Transverse colon (tissue), 4 donors: ENCODE measurements around the gene STK10. TPM values are rescaled to one million over a fixed set of nuclear protein-coding genes. Genes with fewer than 3 reads are reported as not detected.

Source experiments
- DNase-seq: peaks from one replicate; pipeline ENCODE4 v3.0.0-alpha.2; 2019
- H3K27ac ChIP-seq, 4 donors: fragments of 200-600 bp; sonication (generic); 2 replicates each; pipeline ENCODE4 v1.5.1; 2016 to 2018; ENCODE audit warnings: inconsistent platforms in 4 of 4
- H3K27me3 ChIP-seq: fragments of 200-600 bp; sonication (generic); 2 replicates; pipeline ENCODE4 v1.5.1; 2017; ENCODE audit warnings: inconsistent platforms
- H3K36me3 ChIP-seq, 4 donors: fragments of 200-600 bp; sonication (generic); 2 replicates each; pipeline ENCODE4 v1.5.1; 2017 to 2019; ENCODE audit warnings: inconsistent platforms in 4 of 4
- H3K4me1 ChIP-seq, 4 donors: fragments of 200-600 bp; sonication (generic); 2 replicates each; pipeline ENCODE4 v1.5.1; 2017 to 2020; ENCODE audit warnings: inconsistent platforms in 4 of 4
- H3K4me3 ChIP-seq, 4 donors: fragments of 200-600 bp; sonication (generic); 1 replicate in 1 of 4; 2 replicates in 3 of 4; pipeline versions ENCODE4 v1.5.1 to v1.6.1; 2017 to 2019; ENCODE audit warnings: inconsistent platforms in 4 of 4
- H3K9me3 ChIP-seq, 2 donors: fragments of 200-600 bp; sonication (generic); 2 replicates each; pipeline ENCODE4 v1.5.1; 2017 to 2019; ENCODE audit warnings: inconsistent platforms in 2 of 2
- CTCF ChIP-seq, 5 experiments: fragments of 200-600 bp in 3 of 5; fragments of 450-650 bp in 2 of 5; sonication (generic) in 3 of 5; IDR thresholded peaks; 1 replicate in 2 of 5; 2 replicates in 3 of 5; pipeline ENCODE4 v1.5.1; 2016 to 2017; ENCODE audit warnings: antibody characterized with exemption in 5 of 5, inconsistent platforms in 3 of 5, mild to moderate bottlenecking in 2 of 5, moderate library complexity in 1 of 5
- EP300 ChIP-seq: sonication (generic); formaldehyde crosslinking; IDR thresholded peaks from one replicate; pipeline ENCODE4 v1.6.1; 2017; ENCODE audit warnings: antibody characterized with exemption, low read depth
- POLR2A ChIP-seq: fragments of 450-650 bp; IDR thresholded peaks from one replicate; pipeline ENCODE4 v1.6.1; 2016; ENCODE audit warnings: antibody characterized with exemption, mild to moderate bottlenecking, moderate library complexity
- POLR2AphosphoS5 ChIP-seq, 3 donors: sonication (generic); formaldehyde crosslinking; IDR thresholded peaks; one replicate each; pipeline ENCODE4 v1.6.1; 2016; ENCODE audit warnings: antibody characterized with exemption in 3 of 3
- WGBS, 2 donors: methylation state at CpG; one replicate each; pipeline ENCODE4 v1.1.5; 2018; ENCODE audit warnings: low coverage in 1 of 2; 5-methylcytosine and 5-hydroxymethylcytosine counted together
- in situ Hi-C, 4 donors: fragments of 200-750 bp; cut with MboI; loops; one replicate each; pipeline versions ENCODE4 v1.15.0 to v1.15.1; 2017; ENCODE audit warnings: low sequenced_read_pairs in 3 of 4, low pct_ligation_motif_present in 1 of 4, low pct_unique_long_range_greater_than_20kb in 1 of 4
- intact Hi-C: fragments of 100-400 bp; cut with DNase I; formaldehyde crosslinking; loops from one replicate; pipeline ENCODE4 v1.15.1; 2023; ENCODE audit warnings: low total_unique reads
- total RNA-seq, 4 donors: library from RNA; depleted of rRNA; stranded (reverse); fragments of >200 nt; gene quantifications; one replicate each; pipeline ENCODE4 v1.1.0, GENCODE V29; 2016

Gene STK10
- 100 to 1,000 TPM in 1 of 4 donors, 10 to 100 TPM in 3; 21.2 to 207 (median 49.3) TPM for total RNA-seq

GRCh38 chr5:172188033-172188892, at the start of gene STK10:
STK10 (minus strand) TSS chr5:172188224; CDS start chr5:172188042, 182 bp downstream.
- peaks cover 6 to 27% (median 14%) of the 10 kb centered on the region in 4 donors for H3K4me1 ChIP-seq
- in situ Hi-C loops (loop anchor here in 1 of 4 donors (5.0 kb wide), 1 partner anchor 76 kb away; no protein-coding TSS in a partner anchor), intact Hi-C loops (loop anchor here (5.0 kb wide), 2 partner anchors 81 to 104 kb away; no protein-coding TSS in a partner anchor)
- peak within 1 kb of the TSS; percentile 62 to 86 (median 76) for H3K4me3 ChIP-seq
- DNase-seq, result peak; percentile 94
- TF ChIP-seq POLR2A (peak; percentile 80), EP300 (no peak), CTCF (IDR thresholded peaks at IDR 0.05) (peak; percentile 82 to 92 (median 89)), POLR2AphosphoS5 (IDR thresholded peaks at IDR 0.05) (peak; percentile 60 to 80 (median 76))
- no peaks in the 10 kb centered on the region for H3K36me3 ChIP-seq
- 0% methylated on average over 35 of the region's 102 CpGs; no CpG with 5 or more reads in 1 of the 2 donors for WGBS, 2 donors
- H3K27me3 ChIP-seq, result no peaks in the 10 kb centered on the region
- peak within 1 kb of the TSS; percentile 92 to 97 (median 96) for H3K27ac ChIP-seq
- H3K9me3 ChIP-seq, result no peaks in the 10 kb centered on the region

GRCh38 chr5:172235827-172236736, 48.1 kb upstream of the STK10 start:
- Histone ChIP-seq H3K27me3 (no peaks in the 10 kb centered on the region), H3K4me1 (peaks cover 11 to 44% (median 15%) of the 10 kb centered on the region in 4 donors), H3K36me3 (peaks cover 0 to 25% (median 2%) of the 10 kb centered on the region in 4 donors), H3K4me3 (no peak overlapping the region), H3K9me3 (no peaks in the 10 kb centered on the region), H3K27ac (peak overlapping the region; percentile 59 to 73 (median 62))
- TF ChIP-seq CTCF (IDR thresholded peaks at IDR 0.05) (no peak), POLR2A (no peak), EP300 (no peak), POLR2AphosphoS5 (IDR thresholded peaks at IDR 0.05) (no peak)
- peak; percentile 70 for DNase-seq
- 45 to 57% methylated on average over 3 of the region's 3 CpGs for whole genome bisulfite sequencing, 2 donors
- intact Hi-C loops (no loop called here), in situ Hi-C loops (no loop called here)

GRCh38 chr5:172235132-172235780, 47.2 kb upstream of the STK10 start:
- peak overlapping the region; percentile 59 to 73 (median 62) for H3K27ac ChIP-seq
- WGBS, 2 donors, result 18 to 37% methylated on average over 3 to 4 of the region's 4 CpGs
- H3K9me3 ChIP-seq, result no peaks in the 10 kb centered on the region
- no peak for DNase-seq
- H3K27me3 ChIP-seq, result no peaks in the 10 kb centered on the region
- in situ Hi-C loops, result no loop called here
- peaks cover 11 to 44% (median 15%) of the 10 kb centered on the region in 4 donors for H3K4me1 ChIP-seq
- H3K4me3 ChIP-seq, result peak overlapping the region in 1 of 4 donors; percentile 1
- intact Hi-C loops, result no loop called here
- H3K36me3 ChIP-seq, result peaks cover 0 to 25% (median 2%) of the 10 kb centered on the region in 4 donors
- TF ChIP-seq EP300 (no peak), POLR2AphosphoS5 (IDR thresholded peaks at IDR 0.05) (peak in 1 of 3 donors; percentile 24)

- no peaks in the 10 kb centered on the region for H3K27me3 ChIP-seq
- no peak for DNase-seq
- intact Hi-C loops (no loop called here), in situ Hi-C loops (no loop called here)
- H3K9me3 ChIP-seq, result no peaks in the 10 kb centered on the region
- H3K4me1 ChIP-seq, result peaks cover 11 to 44% (median 15%) of the 10 kb centered on the region in 4 donors
- peak overlapping the region in 3 of 4 donors; percentile 61 to 73 (median 63) for H3K27ac ChIP-seq
- WGBS, 2 donors, result 98% methylated on average over 4 of the region's 4 CpGs
- H3K4me3 ChIP-seq, result no peak overlapping the region
- peaks cover 0 to 29% (median 2%) of the 10 kb centered on the region in 4 donors for H3K36me3 ChIP-seq
- no peak for TF ChIP-seq POLR2AphosphoS5 (IDR thresholded peaks at IDR 0.05)
- TF ChIP-seq POLR2A, result no peak
- no peak for TF ChIP-seq CTCF (IDR thresholded peaks at IDR 0.05)
- TF ChIP-seq EP300, result no peak
These were observed 46.0 kb upstream of the STK10 start for GRCh38 chr5:172234031-172234430.
